Panc1 (cell line): ENCODE results near the gene COCH. TPM values are rescaled to one million over a fixed set of nuclear protein-coding genes. Genes with fewer than 3 reads are reported as not detected.

Experiments used
- ATAC-seq: fragments of 200-7000 bp; cut with Tn5 transposase; 2 replicates; pipeline ENCODE4 v1.9.1; 2020; ENCODE audit warnings: mild to moderate bottlenecking, moderate library complexity
- BruUV-seq: library from RNA; stranded (reverse); fragments of 400-500 nt; replicated peaks from 2 replicates; lab custom pipeline; 2021; lab: Mats Ljungman, UMichigan
- CTCF ChIA-PET: fragments of 300-600 bp; sonication (Branson Sonifier 250); formaldehyde crosslinking; loops from one replicate; lab custom pipeline; 2022; ENCODE audit warnings: antibody characterized with exemption; lab: Charles Lee
- POLR2A ChIA-PET: fragments of 300-600 bp; sonication (Branson Sonifier 250); formaldehyde crosslinking; loops from one replicate; lab custom pipeline; 2022; ENCODE audit warnings: antibody characterized with exemption; lab: Charles Lee
- DNase-seq: peaks from one replicate; pipeline ENCODE4 v3.0.0-alpha.2; 2010; ENCODE audit warnings: low read depth, low spot score
- H3K27ac ChIP-seq: 2 replicates; pipeline ENCODE4 v1.5.1; 2011; ENCODE audit warnings: mild to moderate bottlenecking, low read length, inconsistent platforms
- H3K27me3 ChIP-seq: fragments of 200-500 bp; sonication (Bioruptor generic); 2 replicates; pipeline ENCODE4 v1.6.0; 2014; ENCODE audit warnings: low read length, inconsistent platforms; ENCODE audit not compliant: control insufficient read depth, insufficient read depth
- H3K36me3 ChIP-seq: fragments of 200-500 bp; sonication (Bioruptor generic); 2 replicates; pipeline ENCODE4 v1.5.1; 2014; ENCODE audit warnings: inconsistent platforms, mild to moderate bottlenecking, low read length, moderate library complexity; ENCODE audit not compliant: control insufficient read depth, insufficient read depth
- H3K4me1 ChIP-seq: 2 replicates; pipeline ENCODE4 v1.5.1; 2011; ENCODE audit warnings: inconsistent platforms, mild to moderate bottlenecking, low read length, moderate library complexity; ENCODE audit not compliant: control insufficient read depth, insufficient read depth
- H3K4me3 ChIP-seq, 2 experiments: 2 replicates each; pipeline ENCODE4 v1.5.1; 2011 to 2012; ENCODE audit warnings: low read depth in 2 of 2, low read length in 2 of 2, mild to moderate bottlenecking in 2 of 2, inconsistent platforms in 1 of 2, moderate library complexity in 1 of 2
- H3K9me3 ChIP-seq: fragments of 200-500 bp; sonication (Bioruptor generic); 2 replicates; pipeline ENCODE4 v1.5.1; 2014; ENCODE audit warnings: low read depth, mild to moderate bottlenecking, inconsistent platforms, low read length, moderate library complexity; ENCODE audit not compliant: control insufficient read depth, insufficient read depth
- CTCF ChIP-seq: fragments of 450-650 bp; IDR thresholded peaks from 2 replicates; pipeline ENCODE4 v1.5.1; 2017; ENCODE audit warnings: mild to moderate bottlenecking
- POLR2AphosphoS5 ChIP-seq: IDR thresholded peaks from 2 replicates; pipeline ENCODE4 v1.6.1; 2012; ENCODE audit warnings: mild to moderate bottlenecking, low read depth, low read length, moderate library complexity
- SIN3A ChIP-seq: IDR thresholded peaks from 2 replicates; pipeline ENCODE4 v1.6.1; 2012; ENCODE audit warnings: low read depth, mild to moderate bottlenecking, low read length, moderate library complexity, borderline replicate concordance; ENCODE audit not compliant: insufficient read depth
- TCF7L2 ChIP-seq: IDR thresholded peaks from 2 replicates; pipeline ENCODE4 v1.6.1; 2011; ENCODE audit warnings: mild to moderate bottlenecking, low read depth, low read length, inconsistent platforms
- in situ Hi-C: cut with HindIII; loops from 2 replicates; pipeline ENCODE4 v1.10.0; 2016; ENCODE audit warnings: low sequenced_read_pairs, low pct_unique_long_range_greater_than_20kb
- intact Hi-C: fragments of 100-400 bp; cut with micrococcal nuclease; formaldehyde crosslinking; loops from one replicate; pipeline ENCODE4 v1.10.0; 2022; ENCODE audit not compliant: unreplicated experiment
- total RNA-seq: library from RNA; stranded (reverse); gene quantifications from one replicate; pipeline ENCODE4 v1.2.1, GENCODE V29; 2021; ENCODE audit not compliant: unreplicated experiment
- TF ChIP-seq, protein P1 (sequence below), 2 experiments: IDR thresholded peaks; 2 replicates each; pipeline ENCODE4 v1.6.1; 2011 to 2012; ENCODE audit warnings: low read depth in 2 of 2, control low read depth in 1 of 2, low read length in 1 of 2, mild to moderate bottlenecking in 1 of 2, moderate library complexity in 1 of 2; ENCODE audit not compliant: insufficient read depth in 1 of 2

COCH gene
- total RNA-seq, 1 experiment from 2014 or later = 1.3 TPM

GRCh38 chr14:30907659-30908057 lies 33.3 kb downstream of the COCH start:
- in situ Hi-C loops = no loop called here
- Histone ChIP-seq H3K4me3 (no peak overlapping the region), H3K27me3 (no peaks in the 10 kb centered on the region), H3K4me1 (no peaks in the 10 kb centered on the region), H3K9me3 (no peaks in the 10 kb centered on the region), H3K36me3 (peaks cover 30% of the 10 kb centered on the region), H3K27ac (no peak overlapping the region)
- ChIA-PET POLR2A (interaction anchor here (0.6 kb wide), 1 partner anchor 83 kb away, joined by 6 read pairs; no protein-coding TSS in a partner anchor), CTCF (no interaction called here)
- ATAC-seq = no peak
- intact Hi-C loops = no loop called here
- DNase-seq = no peak
- TF ChIP-seq POLR2AphosphoS5 = no peak
- TF ChIP-seq SIN3A = no peak
- TF ChIP-seq TCF7L2 = no peak
- no peak for TF ChIP-seq CTCF
- TF ChIP-seq, protein P1, sequence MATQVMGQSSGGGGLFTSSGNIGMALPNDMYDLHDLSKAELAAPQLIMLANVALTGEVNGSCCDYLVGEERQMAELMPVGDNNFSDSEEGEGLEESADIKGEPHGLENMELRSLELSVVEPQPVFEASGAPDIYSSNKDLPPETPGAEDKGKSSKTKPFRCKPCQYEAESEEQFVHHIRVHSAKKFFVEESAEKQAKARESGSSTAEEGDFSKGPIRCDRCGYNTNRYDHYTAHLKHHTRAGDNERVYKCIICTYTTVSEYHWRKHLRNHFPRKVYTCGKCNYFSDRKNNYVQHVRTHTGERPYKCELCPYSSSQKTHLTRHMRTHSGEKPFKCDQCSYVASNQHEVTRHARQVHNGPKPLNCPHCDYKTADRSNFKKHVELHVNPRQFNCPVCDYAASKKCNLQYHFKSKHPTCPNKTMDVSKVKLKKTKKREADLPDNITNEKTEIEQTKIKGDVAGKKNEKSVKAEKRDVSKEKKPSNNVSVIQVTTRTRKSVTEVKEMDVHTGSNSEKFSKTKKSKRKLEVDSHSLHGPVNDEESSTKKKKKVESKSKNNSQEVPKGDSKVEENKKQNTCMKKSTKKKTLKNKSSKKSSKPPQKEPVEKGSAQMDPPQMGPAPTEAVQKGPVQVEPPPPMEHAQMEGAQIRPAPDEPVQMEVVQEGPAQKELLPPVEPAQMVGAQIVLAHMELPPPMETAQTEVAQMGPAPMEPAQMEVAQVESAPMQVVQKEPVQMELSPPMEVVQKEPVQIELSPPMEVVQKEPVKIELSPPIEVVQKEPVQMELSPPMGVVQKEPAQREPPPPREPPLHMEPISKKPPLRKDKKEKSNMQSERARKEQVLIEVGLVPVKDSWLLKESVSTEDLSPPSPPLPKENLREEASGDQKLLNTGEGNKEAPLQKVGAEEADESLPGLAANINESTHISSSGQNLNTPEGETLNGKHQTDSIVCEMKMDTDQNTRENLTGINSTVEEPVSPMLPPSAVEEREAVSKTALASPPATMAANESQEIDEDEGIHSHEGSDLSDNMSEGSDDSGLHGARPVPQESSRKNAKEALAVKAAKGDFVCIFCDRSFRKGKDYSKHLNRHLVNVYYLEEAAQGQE (IDR thresholded peaks at IDR 0.05; ENCODE audit: insufficient read depth in 1 of 2, low read depth in 2 of 2, low read length in 1 of 2) = no peak
- no TSS peak for BruUV-seq

- no peaks in the 10 kb centered on the region for H3K9me3 ChIP-seq
- ATAC-seq (no peak), DNase-seq (no peak)
- TF ChIP-seq POLR2AphosphoS5 (no peak), TCF7L2 (no peak), SIN3A (no peak), CTCF (no peak)
- TF ChIP-seq, protein P1 (IDR thresholded peaks at IDR 0.05; ENCODE audit: insufficient read depth in 1 of 2, low read depth in 2 of 2, low read length in 1 of 2) = no peak
- no TSS peak for BruUV-seq
- no peak overlapping the region for H3K4me3 ChIP-seq
- ChIA-PET POLR2A (no interaction called here), CTCF (no interaction called here)
- H3K27ac ChIP-seq = no peak overlapping the region
- in situ Hi-C loops (no loop called here), intact Hi-C loops (no loop called here)
- peaks cover 28% of the 10 kb centered on the region for H3K36me3 ChIP-seq
- no peaks in the 10 kb centered on the region for H3K4me1 ChIP-seq
- H3K27me3 ChIP-seq = no peaks in the 10 kb centered on the region
Observed at GRCh38 chr14:30908826-30909225, 34.5 kb downstream of the COCH start.
